Activated naive CD8-positive, alpha-beta T cell treated with anti-CD3 and anti-CD28 coated beads, Interleukin-2, amount 50 U/mL, for 24 hours (primary cell): ENCODE measurements around the gene TRAPPC3.

Source experiments
- ATAC-seq: fragments of 150-1000 bp; cut with Tn5 transposase; one replicate; pipeline ENCODE4 v1.10.0; 2021
- DNase-seq: peaks from one replicate; pipeline ENCODE4 v3.0.0; 2021
- H3K27ac Mint-ChIP-seq: one replicate; pipeline ENCODE4 v1.8.0; 2021; ENCODE audit warnings: mild to moderate bottlenecking, mixed read lengths
- H3K27me3 Mint-ChIP-seq: one replicate; pipeline ENCODE4 v1.8.0; 2021; ENCODE audit warnings: mixed read lengths
- H3K36me3 Mint-ChIP-seq: one replicate; pipeline ENCODE4 v1.8.0; 2021; ENCODE audit warnings: low read depth, mixed read lengths
- H3K4me1 Mint-ChIP-seq: one replicate; pipeline ENCODE4 v1.8.0; 2021; ENCODE audit warnings: mixed read lengths
- H3K4me3 Mint-ChIP-seq: one replicate; pipeline ENCODE4 v1.8.0; 2021; ENCODE audit warnings: mild to moderate bottlenecking, moderate library complexity, mixed read lengths
- H3K9me3 Mint-ChIP-seq: one replicate; pipeline ENCODE4 v1.8.0; 2021; ENCODE audit warnings: mixed read lengths

The TRAPPC3 gene

GRCh38 chr1:36150296-36151133, 1.2 kb upstream of the TRAPPC3 start:
- Mint-ChIP-seq H3K4me3 (peak overlapping the region; percentile 99), H3K27me3 (peaks cover 2% of the 10 kb centered on the region), H3K36me3 (peaks cover 5% of the 10 kb centered on the region), H3K27ac (peak overlapping the region; percentile 98), H3K9me3 (no peaks in the 10 kb centered on the region), H3K4me1 (peaks cover 73% of the 10 kb centered on the region)
- ATAC-seq (peak; percentile 67), DNase-seq (peak; percentile 80)

GRCh38 chr1:36149973-36150295, 648 bp upstream of the TRAPPC3 start:
- Mint-ChIP-seq H3K27ac (peak overlapping the region; percentile 98), H3K4me3 (peak overlapping the region; percentile 99), H3K27me3 (peaks cover 2% of the 10 kb centered on the region), H3K4me1 (peaks cover 72% of the 10 kb centered on the region), H3K36me3 (peaks cover 5% of the 10 kb centered on the region), H3K9me3 (no peaks in the 10 kb centered on the region)
- ATAC-seq (no peak), DNase-seq (no peak)

DNA sequence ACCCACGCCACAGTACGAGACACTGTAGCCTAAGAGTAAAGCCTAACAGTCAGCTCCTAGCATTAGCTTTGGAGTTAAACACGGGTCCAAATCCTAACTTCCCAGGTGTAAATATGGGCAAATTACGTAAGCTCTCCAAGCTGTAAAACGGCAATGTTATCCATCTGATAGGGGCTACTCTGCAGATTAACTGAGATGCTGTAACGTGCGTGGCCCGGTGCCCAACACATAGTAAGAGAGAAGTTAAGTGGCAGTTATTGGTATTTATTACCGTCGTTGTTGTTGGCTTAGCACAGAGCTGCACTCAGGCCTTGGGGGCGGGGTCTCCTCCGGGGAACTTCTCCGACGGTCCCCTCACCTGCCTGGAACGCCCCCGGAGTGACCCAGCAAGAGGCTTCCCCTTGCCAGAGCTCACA, 457 bp downstream of the TRAPPC3 start:
- Mint-ChIP-seq H3K36me3 (peaks cover 7% of the 10 kb centered on the region), H3K27me3 (peaks cover 2% of the 10 kb centered on the region), H3K9me3 (no peaks in the 10 kb centered on the region), H3K27ac (peak overlapping the region; percentile 98), H3K4me1 (peaks cover 69% of the 10 kb centered on the region), H3K4me3 (peak overlapping the region; percentile 99)
- ATAC-seq (no peak), DNase-seq (no peak)

DNA sequence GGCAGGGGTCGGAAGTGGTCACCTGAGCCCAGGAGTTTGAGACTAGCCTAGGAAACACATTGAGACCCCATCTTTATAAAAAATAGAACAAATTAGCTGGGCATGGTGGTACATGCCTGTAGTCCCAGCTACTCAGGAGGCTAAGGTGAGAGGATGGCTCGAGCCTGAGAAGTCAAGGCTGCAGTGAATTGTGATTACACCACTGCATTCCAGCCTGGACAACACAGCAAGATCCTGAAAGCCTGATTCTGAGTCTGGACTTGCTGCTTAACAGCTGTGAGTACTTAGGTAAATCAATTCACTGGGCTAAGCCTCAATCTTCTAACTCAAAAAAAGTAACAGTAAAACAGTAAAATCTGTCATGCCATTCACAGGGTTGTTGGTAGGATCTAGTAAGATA, 4.9 kb downstream of the TRAPPC3 start:
- no peaks in the 10 kb centered on the region for H3K9me3 Mint-ChIP-seq
- peaks cover 8% of the 10 kb centered on the region for H3K36me3 Mint-ChIP-seq
- no peak overlapping the region for H3K4me3 Mint-ChIP-seq
- H3K27me3 Mint-ChIP-seq: peaks cover 2% of the 10 kb centered on the region
- H3K27ac Mint-ChIP-seq: no peak overlapping the region
- DNase-seq (no peak), ATAC-seq (no peak)
- peaks cover 51% of the 10 kb centered on the region for H3K4me1 Mint-ChIP-seq

DNA sequence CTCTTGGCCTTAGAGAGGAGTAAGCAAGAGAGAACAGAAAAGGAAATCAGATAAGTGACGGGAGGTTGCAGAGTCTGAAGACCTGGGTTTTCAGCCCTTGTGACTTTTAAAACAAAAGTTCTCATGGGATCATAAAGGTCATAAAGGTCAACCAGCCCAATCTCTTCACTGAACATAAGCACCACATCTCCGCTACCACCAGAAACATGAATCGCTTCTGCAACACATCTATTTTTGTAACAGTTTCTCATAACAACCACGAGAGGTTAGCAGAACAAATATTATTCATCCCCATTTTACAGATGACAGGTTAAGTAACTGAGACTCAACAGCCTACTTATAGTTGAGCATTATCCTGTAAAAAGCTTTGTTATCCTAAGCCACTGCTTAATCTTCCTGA, 5.9 kb downstream of the TRAPPC3 start:
- ATAC-seq: peak; percentile 46
- H3K27ac Mint-ChIP-seq: no peak overlapping the region
- H3K4me1 Mint-ChIP-seq: peaks cover 42% of the 10 kb centered on the region
- no peak for DNase-seq
- no peaks in the 10 kb centered on the region for H3K9me3 Mint-ChIP-seq
- no peaks in the 10 kb centered on the region for H3K27me3 Mint-ChIP-seq
- H3K36me3 Mint-ChIP-seq: peaks cover 8% of the 10 kb centered on the region
- H3K4me3 Mint-ChIP-seq: no peak overlapping the region

- Mint-ChIP-seq H3K36me3 (peaks cover 14% of the 10 kb centered on the region), H3K27me3 (no peaks in the 10 kb centered on the region), H3K9me3 (no peaks in the 10 kb centered on the region), H3K4me1 (peaks cover 33% of the 10 kb centered on the region), H3K27ac (no peak overlapping the region), H3K4me3 (no peak overlapping the region)
- DNase-seq (no peak), ATAC-seq (no peak)
Observed at GRCh38 chr1:36142121-36142520, 7.2 kb downstream of the TRAPPC3 start.

DNA sequence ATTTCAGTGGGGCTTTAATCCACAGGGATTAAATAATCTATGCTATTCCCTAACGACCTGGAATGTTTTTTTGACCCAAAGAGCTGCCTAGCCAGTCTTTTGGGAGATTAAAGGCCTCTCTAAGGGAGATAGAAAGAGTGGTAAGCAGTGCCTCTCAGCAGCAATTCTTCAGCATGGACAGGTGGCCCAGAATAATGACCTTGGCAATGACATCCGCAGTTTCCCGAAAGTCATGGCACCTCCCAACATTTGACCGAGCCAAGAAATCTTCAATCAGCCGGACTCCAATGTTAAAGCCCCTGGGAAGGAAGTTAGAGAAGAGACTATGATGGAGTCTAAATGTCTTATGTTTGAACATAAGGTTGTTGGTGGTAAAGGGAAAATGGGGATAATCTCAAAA, 9.8 kb downstream of the TRAPPC3 start:
- no peak for DNase-seq
- no peak for ATAC-seq
- Mint-ChIP-seq H3K36me3 (peaks cover 12% of the 10 kb centered on the region), H3K9me3 (no peaks in the 10 kb centered on the region), H3K4me1 (peaks cover 27% of the 10 kb centered on the region), H3K27me3 (no peaks in the 10 kb centered on the region), H3K27ac (no peak overlapping the region), H3K4me3 (no peak overlapping the region)

GRCh38 chr1:36137776-36138175, 11.5 kb downstream of the TRAPPC3 start:
- H3K36me3 Mint-ChIP-seq: peaks cover 12% of the 10 kb centered on the region
- H3K9me3 Mint-ChIP-seq: no peaks in the 10 kb centered on the region
- DNase-seq: no peak
- ATAC-seq: no peak
- H3K4me1 Mint-ChIP-seq: peaks cover 16% of the 10 kb centered on the region
- no peak overlapping the region for H3K4me3 Mint-ChIP-seq
- H3K27ac Mint-ChIP-seq: no peak overlapping the region
- H3K27me3 Mint-ChIP-seq: no peaks in the 10 kb centered on the region

- no peaks in the 10 kb centered on the region for H3K9me3 Mint-ChIP-seq
- ATAC-seq (no peak), DNase-seq (no peak)
- H3K4me1 Mint-ChIP-seq: peaks cover 16% of the 10 kb centered on the region
- no peak overlapping the region for H3K27ac Mint-ChIP-seq
- H3K4me3 Mint-ChIP-seq: no peak overlapping the region
- H3K36me3 Mint-ChIP-seq: peaks cover 12% of the 10 kb centered on the region
- no peaks in the 10 kb centered on the region for H3K27me3 Mint-ChIP-seq
Observed at GRCh38 chr1:36137226-36137625, 12.1 kb downstream of the TRAPPC3 start.

DNA sequence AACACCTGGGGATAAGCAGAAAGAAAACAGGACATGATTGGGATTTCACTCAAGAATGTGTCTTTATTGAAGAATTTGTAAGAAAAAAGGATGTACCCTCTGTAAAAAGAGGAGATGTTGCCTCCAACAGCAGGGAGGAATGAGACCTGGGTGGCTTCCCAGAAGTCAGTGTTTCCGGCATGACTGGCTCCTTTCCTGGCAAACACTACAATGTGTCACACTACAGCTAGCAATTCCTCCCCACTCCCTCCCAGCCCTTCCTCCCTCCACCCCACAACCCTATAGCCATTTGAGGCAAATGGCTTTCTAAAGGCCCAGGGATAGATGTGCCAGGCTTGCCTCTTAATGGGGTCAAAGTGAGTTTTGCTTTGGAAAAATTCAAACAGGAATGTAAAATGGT, 12.8 kb downstream of the TRAPPC3 start:
- H3K4me1 Mint-ChIP-seq: peaks cover 13% of the 10 kb centered on the region
- H3K36me3 Mint-ChIP-seq: peaks cover 12% of the 10 kb centered on the region
- no peaks in the 10 kb centered on the region for H3K27me3 Mint-ChIP-seq
- no peak for DNase-seq
- no peak overlapping the region for H3K27ac Mint-ChIP-seq
- H3K4me3 Mint-ChIP-seq: no peak overlapping the region
- no peak for ATAC-seq
- H3K9me3 Mint-ChIP-seq: no peaks in the 10 kb centered on the region

GRCh38 chr1:36135796-36136195, 13.5 kb downstream of the TRAPPC3 start:
- DNase-seq: no peak
- Mint-ChIP-seq H3K4me3 (no peak overlapping the region), H3K27ac (no peak overlapping the region), H3K4me1 (peaks cover 6% of the 10 kb centered on the region), H3K9me3 (no peaks in the 10 kb centered on the region), H3K36me3 (peaks cover 12% of the 10 kb centered on the region), H3K27me3 (no peaks in the 10 kb centered on the region)
- ATAC-seq: no peak

DNA sequence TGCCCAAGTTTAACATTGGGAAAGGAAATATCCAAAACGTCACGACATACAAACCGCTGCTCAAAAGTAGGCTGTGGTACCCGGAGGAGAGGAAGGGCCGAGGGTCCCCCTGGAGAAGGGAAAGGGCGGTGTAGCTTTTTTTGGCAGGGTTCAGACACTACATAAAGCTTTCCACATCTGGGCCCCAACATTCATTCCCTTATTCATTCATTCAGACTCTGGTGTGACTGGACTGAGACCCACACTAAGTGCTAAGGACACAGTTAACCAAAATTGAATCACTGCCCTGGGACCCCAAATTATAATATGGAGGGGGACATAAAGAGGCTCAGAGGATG, 14.0 kb downstream of the TRAPPC3 start:
- Mint-ChIP-seq H3K27ac (no peak overlapping the region), H3K36me3 (peaks cover 12% of the 10 kb centered on the region), H3K4me1 (peaks cover 2% of the 10 kb centered on the region), H3K4me3 (no peak overlapping the region), H3K27me3 (no peaks in the 10 kb centered on the region), H3K9me3 (no peaks in the 10 kb centered on the region)
- DNase-seq (no peak), ATAC-seq (no peak)

- Mint-ChIP-seq H3K4me1 (peaks cover 2% of the 10 kb centered on the region), H3K36me3 (peaks cover 12% of the 10 kb centered on the region), H3K27ac (peak overlapping the region; percentile 64), H3K4me3 (no peak overlapping the region), H3K9me3 (no peaks in the 10 kb centered on the region), H3K27me3 (no peaks in the 10 kb centered on the region)
- DNase-seq (peak; percentile 65), ATAC-seq (peak; percentile 76)
Observed at GRCh38 chr1:36134505-36135329, 14.6 kb downstream of the TRAPPC3 start.

- H3K9me3 Mint-ChIP-seq: no peaks in the 10 kb centered on the region
- no peak overlapping the region for H3K27ac Mint-ChIP-seq
- peaks cover 11% of the 10 kb centered on the region for H3K36me3 Mint-ChIP-seq
- no peak for ATAC-seq
- no peaks in the 10 kb centered on the region for H3K27me3 Mint-ChIP-seq
- H3K4me3 Mint-ChIP-seq: no peak overlapping the region
- no peak for DNase-seq
- H3K4me1 Mint-ChIP-seq: peaks cover 2% of the 10 kb centered on the region
Observed at GRCh38 chr1:36134031-36134430, 15.3 kb downstream of the TRAPPC3 start.

DNA sequence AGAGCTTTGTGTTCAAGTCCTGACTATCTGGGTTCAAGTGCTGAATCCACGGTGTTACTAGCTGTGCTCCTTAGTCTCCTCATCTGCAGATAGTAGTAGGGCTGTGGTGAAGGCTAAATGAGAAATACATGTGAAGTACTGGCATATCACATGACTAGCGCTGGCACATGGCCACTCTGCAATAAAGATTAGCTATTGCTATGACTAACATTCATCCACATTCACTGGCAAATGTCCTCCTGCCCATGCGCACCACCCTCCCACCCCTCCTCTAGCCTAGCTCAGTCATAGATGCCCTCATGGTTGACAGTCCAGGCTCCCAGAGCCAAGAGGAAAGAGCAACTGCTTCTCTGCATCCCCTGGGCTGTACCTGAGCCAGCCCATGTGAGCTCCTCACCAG, 15.8 kb downstream of the TRAPPC3 start:
- no peak for DNase-seq
- Mint-ChIP-seq H3K27ac (no peak overlapping the region), H3K4me1 (peaks cover 2% of the 10 kb centered on the region), H3K27me3 (no peaks in the 10 kb centered on the region), H3K9me3 (no peaks in the 10 kb centered on the region), H3K4me3 (no peak overlapping the region), H3K36me3 (peaks cover 10% of the 10 kb centered on the region)
- no peak for ATAC-seq
